ENCODE results near the gene MEN1.
A peak's percentile ranks its signal among the peaks of the same experiment; 100 is the strongest.
"Not testable (repeated sequence)": the region's sequence is repeated elsewhere in the genome, so short reads cannot be mapped to it uniquely, and the experiment has no call there.

The MEN1 gene

DNA sequence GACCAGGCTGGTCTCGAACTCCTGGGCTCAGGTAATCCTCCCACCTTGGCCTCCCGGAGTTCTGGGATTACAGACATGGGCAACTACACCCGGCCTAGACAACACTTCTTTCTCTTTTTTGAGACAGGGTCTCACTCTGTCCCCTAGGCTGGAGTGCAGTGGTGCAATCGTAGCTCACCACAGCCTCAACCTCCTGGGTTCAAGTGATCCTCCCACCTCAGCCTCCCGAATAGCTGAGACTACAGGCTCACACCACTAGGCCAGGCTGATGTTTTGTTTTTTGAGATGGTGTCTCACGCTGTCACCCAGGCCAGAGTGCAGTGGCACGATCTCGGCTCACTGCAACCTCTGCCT is 35.4 kb upstream of the MEN1 start:
- not testable (repeated sequence) for DNase-seq

DNA sequence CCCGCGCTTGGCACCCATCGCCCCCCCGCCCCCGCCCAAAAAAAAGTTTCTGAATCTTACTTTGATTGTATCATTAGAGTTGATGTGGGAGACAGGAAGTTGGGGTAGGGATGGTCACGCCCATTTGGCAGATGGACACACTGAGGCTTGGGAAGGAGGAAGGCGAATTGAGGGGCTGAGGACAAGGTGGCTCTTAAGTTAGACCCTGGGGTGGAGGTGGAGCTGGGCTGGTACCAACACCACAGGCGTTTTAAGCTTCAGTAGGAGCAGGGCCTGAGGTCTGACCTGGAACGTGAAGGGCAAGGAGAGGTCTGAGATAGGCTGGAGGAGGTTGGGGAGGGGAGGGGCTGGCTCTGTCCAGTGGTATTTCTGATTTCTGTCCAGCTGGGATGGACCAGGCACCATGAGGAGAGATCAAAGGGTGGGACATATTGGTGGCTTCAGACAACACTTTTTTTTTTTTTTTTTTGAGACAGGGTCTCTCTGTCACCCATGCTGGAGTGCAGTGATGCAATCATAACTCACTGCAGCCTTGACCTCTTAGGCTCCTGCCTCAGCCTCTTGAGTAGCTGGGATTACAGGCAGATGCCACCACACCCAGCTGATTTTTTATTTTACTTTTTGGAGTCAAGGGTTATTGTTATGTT is 34.9 kb upstream of the MEN1 start:
- no peak for DNase-seq

DNA sequence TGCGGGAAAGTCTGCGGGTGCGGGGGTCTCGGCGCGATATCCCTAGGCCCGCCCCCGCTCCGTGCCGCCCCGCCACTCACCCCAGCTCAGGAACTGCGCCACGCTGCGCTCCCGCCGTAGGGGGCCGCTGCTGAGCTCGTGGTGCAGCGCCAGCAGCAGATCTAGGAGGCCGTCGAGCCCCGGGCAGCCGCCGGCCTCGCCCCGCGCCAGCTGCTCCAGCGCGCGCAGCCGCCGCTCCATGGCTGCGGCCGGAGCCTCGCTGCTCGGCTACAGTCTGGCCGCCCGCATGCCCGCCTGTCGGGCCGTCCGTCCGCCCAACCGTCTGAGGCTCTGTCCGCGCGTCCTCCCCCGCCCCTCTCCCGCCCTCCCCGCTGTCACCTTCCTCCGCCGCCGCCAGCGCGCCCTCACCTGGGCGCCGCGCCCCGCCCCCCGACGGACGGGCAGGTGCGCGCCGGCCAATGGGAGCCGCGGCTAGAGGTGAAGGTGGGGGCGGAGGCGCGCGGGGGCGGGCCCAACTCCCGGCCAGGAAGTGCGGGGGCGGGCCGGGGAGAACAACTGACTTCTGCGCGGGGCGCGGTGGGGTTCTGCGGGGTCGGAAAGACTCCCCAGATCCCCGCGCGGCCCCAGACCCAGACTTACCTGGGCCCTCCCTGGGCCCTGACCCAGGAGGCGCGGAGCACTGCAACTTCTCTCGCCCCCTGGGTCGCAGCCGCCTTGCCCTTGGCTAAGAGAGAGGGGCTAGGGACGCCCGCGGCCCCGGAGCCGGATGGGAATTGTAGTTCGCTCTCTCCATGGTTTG is 34.2 kb upstream of the MEN1 start, which contains the start of gene CDC42BPG:
CDC42BPG (minus strand) TSS at position 324 of the 799 bp plus-strand sequence; CDS start at position 240, 84 bp downstream.
- DNase-seq = peak; percentile 66 to 79 (median 69)

DNA sequence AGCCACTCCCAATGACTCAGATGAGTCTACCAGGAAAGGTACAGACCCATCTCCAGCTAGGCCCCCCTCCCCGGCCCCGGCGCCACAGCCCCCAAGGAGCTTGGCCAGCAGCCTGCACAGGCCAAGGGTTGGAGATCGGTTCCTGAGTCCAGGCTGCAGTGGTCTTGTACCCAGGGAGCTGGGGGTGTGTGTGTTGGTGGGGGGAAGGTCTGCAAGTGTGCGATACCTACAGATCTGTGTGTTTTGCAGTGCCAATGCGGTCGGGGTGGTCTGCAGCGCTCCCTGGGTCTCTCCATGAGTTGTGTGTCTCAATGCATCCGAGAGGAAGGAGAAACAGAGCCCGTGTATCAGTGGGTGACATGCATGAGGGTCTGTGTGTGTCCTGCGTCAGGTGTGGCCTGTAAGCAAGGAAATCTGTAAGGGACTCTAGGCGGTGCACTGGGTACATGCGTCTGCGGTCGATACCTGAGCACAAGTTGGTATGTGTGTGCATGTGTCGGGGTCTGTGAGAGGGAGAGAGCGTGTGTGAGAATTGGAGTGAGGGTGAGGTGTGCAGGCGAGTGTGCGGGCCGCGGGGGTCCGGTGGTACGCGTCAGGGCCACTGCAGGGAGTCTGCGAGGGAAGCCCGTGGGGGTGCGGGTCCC is 33.5 kb upstream of the MEN1 start:
- DNase-seq = no peak

DNA sequence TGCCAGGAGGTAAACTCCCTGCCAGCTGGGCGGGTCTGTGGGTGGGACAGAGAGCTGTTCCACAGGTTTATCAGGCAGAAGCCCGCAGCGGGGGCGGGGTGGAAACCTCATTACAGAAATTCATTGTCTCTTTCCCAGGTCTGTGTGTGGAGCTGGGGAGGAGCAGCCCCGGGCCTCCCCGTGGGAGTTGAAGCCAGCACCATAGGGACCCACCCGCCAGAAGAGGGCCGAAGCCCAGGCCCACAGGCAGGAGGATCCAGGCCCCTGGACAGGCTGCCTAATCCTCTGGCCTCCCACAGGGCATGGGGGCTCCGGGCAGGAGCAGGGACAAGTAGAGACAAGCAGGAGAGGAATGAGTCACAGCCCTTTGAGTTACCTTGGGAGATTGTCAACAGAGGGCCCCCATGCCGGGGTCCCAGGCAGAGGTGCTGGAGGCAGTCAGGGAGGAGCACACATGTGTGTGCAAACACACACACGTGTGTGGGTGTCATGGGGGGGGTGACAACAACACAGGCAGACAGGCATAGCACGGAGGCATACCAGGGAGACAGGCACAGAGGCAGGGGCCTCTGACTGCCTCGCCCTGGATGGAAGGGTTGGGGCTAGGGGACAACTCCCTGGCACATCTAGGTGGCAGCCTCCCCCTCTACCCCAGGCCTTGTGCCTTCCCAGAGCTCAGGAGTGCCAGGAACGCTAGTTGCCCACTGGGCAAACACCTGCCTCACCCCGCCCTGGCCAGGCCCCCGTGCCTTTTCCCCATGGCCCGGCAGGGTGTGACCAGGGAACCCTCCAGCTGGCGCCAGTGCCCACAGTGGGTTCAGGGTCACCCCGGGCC is 32.7 kb upstream of the MEN1 start:
- DNase-seq = no peak

DNA sequence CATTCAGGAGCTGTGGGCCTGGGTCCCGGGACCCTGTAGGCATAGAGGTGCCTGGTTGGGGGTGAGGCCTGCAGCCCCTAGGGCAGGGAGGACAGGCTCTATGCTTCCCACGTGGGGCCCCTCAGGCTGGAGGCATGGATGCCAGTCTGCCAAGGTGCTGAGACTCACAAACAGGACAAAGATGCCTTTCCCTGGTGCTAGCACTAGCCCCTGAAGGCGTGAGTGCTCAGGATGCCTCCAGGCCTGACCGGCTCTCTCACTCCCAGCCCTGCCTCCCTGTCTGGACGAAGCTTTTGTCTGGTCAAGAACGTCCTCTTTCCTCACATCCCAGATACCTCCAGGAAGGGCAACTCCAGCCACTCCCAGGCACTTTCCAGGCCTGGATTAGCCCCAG is 32.0 kb upstream of the MEN1 start:
- no peak for DNase-seq

DNA sequence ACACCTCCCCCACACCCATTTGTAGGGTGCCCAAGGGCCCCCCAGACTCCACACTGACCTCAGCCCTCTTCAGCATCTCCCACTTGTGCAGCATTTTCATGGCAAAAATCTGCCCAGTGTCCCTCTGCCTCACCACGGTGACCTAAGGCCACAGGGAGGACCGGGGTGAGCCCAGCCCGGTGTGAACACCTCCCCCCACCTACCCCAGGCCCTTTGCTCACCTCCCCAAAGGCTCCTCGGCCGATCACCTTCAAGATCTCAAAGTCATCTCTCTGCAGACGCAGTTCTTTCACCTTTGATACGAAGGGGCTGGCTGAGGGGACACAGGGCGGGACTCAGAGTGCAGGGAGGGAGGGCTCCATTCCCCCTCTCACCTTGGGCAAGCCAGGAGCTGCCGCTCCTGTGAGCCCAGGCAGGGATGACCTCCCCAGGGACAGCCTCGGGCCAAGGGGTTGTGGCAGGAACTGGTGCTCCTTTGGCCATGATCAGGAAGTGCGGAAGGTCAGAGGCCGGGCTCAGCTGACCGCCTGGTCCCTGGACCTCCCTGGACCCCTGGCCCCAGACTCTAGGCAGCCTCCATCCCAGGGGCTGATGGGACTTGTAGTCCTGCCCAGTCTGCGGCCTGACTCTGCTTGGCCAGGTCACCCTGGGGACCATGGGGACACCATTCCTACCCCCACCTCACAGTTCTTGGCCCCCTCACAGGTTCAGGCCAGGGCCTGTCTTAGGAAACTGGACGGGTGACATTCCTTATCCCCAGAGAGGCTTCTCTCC is 31.4 kb upstream of the MEN1 start:
- DNase-seq = no peak

DNA sequence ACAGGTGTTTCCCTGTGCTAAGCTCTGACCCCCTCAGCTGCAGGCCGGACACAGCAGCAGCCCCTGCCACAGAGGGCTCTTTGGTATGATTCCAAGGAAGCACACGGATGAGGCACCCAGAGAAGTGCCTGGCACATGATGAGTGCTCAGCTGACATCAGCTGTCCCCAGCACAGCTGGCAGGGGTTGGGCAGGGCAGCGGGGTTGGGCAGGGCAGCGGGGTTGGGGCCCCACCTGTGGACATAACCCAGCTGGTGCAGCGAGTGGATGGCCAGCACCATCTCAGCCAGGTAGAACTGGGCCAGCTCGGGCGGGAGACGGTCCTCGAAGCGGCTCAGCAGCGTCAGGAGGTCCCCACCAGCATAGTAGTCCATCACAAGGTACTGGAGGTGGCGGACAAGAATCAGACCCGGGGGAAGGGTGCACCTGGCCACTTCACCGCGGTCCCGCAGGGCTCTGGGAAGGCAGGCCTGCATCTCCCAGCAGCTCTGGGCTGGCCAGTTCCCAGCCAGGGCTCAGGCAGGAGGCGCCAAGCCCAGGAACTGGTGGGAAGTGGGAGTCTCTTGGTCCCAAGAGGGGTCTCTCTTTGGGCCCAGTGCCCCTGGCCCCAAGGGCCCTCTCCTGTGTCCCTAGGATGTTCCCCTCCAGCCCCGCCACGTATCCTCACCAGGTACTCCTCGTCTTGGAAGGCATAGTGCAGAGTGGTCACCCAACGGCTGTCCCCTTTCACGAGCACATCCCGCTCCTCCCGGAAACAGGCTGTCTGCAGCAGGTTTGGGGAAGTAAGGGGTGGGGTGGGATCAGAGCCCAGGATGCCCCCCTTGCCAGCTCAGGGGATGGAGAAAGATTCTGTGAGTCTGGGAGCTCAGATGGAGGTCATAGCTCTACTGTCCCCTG is 29.8 kb upstream of the MEN1 start:
- DNase-seq = no peak

DNA sequence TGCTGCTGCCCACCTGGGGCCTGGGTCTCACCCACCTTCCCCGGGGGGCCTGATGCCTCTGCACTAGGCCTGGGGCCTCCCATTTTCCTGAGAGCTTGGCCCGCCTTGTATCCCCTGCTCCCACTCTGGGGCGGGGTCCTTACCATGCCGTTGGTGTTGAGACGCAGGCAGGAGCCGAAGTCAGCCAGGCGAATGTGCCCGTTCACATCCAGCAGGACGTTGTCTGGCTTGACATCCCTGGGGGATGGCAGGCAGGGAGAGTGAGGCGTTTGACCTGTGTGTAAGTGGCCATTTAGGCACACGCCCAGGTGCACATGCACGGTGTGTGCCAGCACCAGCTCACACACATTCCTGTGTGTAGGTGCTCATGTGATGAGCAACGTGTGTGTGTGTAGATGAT is 29.0 kb upstream of the MEN1 start:
- no peak for DNase-seq

DNA sequence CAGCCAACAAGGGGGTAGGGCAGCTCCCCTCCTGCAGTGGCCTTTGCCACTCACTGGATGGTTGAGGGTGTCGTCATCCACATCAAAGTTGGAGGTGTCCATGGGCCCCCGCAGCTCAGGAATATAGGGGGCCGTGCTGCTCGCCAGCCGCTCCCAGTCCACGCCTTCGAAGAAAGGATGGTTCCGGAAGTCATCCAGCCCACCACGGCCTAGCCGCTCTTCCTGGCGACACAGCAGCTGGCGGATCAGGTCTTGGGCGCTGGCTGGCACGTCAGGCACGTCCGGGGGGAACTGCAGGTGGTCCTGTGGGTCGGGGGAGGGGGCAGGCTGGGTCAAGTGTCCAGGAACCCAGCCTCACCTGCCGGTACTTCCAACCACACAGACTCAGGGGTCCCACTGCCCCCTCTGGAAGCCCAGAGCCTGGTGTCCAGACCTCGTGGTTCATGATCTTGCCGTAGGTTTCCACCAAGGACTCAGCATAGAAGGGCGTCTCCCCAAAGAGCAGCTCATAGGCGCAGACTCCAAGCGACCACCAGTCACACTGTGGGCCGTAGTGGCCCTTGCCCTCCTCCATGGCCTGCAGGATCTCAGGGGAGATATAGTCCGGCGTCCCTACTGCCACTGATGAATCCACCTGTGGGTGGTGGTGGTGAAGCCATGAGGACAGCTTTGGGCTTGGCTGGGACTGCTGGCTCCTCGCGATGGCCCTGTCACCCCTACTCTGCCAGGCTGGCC is 28.4 kb upstream of the MEN1 start:
- no peak for DNase-seq

DNA sequence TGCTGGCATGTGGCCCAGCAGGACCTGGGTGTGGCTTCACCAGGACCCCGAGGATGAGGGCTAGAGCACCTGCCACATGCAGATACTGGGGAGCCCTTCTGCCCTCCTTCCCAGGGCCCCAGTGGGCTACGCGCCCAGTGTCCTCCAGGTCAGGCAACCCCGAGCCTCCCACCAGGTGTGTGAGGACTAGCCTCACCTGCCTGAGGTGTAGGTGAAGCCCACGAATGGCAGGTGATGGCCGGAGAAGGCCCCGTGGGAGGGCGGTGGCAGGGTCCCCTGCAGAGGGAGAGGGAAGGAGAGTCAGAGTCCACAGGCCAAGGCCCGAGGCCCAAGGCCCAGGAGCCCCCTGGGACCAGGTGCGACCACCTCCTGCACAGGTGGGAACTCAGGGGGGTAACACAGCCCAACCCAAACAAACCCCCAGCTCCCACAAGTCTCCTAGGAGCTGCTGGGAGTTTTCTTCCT is 27.6 kb upstream of the MEN1 start:
- no peak for DNase-seq

DNA sequence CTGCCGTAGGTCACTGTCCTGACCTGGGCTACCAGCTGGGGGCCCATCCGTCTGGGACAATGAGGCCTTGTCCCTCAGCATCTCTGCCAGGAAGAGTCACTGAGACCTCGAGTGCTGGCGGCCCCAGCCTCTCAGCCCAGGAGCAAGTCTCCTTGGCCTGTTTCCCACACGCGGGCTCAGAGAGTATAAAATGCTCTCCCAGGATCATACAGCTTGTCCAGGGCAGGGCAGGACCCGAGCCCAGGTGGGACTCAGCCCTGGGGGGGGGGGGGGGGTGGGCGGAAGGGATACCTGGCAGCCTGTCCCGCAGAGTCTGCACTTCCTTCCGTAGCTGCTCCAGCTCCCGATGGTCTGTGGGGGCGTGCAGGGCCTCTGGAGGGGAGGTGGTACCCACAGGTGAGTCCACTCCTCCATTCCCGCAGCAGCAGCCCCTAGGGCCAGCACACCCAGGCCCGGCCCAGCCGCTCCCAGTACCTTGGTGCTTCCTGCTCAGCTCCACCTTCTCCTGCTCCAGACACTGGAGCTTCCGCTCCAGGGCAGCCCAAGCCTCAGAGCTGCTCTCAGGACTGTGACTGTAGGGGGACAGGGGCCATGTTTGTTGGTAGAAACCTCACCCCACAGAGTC is 26.2 kb upstream of the MEN1 start:
- DNase-seq = no peak

DNA sequence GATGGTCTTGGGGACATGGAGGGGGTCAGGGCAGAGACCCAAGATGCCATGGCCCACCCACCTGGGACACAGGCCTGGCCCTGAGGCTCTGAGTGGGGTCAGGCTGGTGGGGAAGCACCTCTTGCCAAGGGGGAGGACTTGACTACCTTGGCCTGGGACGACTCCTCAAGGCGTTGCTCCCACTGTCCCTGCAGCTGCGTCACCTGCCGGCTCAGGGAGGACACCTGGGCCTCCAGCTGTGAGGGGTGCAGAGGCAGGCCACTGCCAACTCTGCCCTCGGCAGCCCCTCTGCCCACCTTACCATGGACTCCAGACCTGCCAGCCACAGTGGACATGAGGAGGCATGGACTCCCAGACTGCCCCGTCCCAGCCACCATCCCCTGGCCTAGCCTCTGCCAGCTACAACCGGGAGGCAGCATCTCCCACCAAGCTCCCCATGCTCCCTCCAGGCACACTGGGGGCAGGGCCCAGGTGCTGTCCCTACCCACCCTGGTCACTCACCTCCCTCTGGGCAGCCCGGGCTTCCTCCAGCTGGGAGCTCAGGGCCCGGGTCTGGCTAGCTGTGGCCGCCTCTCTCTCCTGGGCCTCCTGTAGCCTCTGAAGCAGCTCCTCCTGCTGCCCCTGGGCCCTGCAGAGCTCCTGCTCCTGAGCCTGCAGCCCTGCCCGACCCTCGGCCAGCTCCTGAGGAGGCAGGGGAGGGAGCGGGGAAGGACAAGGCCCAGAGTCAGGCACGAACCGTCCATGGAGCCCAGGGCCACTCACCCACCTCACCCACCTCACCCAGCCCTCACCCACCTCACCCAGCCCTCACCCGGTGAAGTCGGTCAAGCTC is 25.5 kb upstream of the MEN1 start:
- no peak for DNase-seq

DNA sequence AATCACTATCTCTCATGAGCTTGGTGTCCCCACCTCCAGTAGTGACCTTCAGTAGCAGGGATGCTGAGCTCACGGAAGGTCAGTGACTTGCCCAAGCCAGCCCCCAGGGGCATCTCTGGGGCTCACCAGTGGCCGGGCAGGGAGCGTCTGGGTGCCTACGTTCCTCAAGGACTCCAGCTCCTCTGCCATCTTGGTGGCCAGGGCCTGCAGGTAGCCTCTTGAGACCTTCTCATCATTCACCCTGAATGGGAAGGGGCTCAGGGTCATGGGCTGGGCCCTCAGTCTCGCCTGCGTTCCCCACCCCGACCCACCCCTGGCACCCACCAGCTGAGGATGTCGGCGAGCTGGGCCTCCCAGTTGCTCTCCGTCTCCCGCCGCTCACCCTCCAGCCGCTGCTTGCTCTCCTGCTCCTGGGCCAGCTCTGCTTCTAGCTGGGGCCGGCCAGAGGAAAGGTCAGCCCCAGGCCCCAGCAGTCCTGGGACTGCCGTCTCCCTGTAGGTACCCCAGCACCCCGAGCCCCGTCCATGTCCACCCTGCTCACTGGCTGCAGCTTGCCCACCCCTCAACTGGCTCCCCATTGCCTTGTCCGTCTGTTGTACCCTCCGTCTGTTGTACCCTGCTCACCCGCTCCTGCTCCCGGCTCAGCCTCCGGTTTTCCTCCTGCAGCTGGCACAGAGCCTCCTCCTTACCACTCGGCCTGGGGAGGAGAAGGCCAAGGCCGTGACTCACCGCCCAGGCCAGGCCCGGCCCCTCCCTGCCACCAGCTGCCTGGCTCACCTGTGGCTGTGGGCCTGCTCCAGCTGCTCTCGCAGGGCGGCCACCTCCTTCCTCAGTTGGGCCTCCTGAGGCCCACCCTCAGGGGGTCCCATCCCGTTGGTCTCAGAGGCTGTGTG is 24.6 kb upstream of the MEN1 start:
- no peak for DNase-seq

DNA sequence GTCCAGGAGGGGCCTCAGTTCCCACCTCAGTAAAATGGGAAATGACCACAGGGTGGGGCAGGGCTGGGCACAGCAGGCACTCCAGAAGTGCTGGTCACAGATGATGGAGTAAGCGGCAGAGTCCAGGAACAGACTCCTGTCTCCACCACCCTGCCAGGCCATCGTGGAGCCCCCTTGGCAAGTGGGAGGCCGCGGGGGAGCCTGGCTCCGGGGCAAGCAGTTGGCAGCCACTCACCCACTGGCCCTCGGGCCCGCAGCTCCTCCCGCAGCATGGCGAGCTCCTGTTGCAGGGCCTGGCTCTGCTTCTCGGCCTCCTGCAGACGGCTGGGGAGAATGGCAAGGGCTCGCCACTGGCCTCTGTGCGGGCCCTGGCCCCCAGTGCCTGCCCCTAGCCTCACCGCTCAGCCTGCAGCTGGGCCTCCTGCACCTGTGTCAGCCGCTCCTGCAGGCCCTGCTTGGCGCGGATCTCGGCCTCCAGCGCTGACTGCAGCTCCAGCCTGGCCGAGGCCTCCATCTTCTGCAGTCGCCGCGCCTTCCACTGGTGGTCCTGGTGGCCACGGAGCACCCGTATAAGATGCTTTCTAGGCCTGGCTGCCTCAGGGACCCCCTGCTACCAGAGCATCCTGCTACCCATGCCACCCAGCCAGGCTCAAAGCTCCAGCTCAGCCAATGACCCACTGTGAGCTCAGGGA is 23.8 kb upstream of the MEN1 start:
- no peak for DNase-seq

DNA sequence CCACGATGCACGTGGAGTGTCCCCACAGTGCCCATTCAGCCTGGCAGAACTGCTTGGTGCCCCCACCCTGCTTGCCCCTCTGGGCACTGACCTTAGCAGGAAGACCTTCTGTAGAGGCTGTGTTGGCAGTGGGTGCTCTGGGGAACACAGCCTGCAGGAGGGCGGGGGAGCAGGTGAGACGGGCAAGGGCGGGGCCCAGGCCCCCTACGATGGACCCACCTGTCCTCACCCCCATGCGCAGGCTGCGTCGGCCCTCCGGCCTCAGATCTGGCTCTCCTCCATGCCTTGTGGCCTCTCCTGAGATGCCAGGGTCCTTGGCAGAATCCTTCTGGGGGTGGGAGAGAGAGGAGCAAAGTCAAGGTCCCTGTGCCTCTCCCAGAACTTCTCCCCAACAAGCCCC is 23.2 kb upstream of the MEN1 start:
- no peak for DNase-seq

DNA sequence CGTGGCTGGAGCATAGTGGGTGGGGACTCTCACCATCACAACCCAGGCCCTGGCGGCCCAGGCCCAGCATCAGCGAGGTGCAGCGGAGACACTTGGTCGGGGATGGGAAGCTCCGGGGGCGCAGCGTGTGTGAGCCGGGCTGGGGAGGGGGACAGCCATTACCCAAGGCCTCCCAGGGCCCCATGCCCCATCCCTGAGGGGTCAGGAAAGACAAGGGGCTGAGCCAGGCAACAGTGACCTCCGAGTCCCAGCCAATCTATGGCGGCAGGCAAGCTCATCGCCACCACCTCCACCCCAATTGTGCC is 22.8 kb upstream of the MEN1 start:
- DNase-seq = no peak

Data from T-helper 1 cell (primary cell).